Suprapubic skin (tissue), 3 donors: Measurements from ENCODE around the gene MMP24.

ENCODE experiments used
- POLR2A ChIP-seq, 2 donors: fragments of 450-650 bp; IDR thresholded peaks; one replicate each; pipeline ENCODE4 v1.6.1; 2017; ENCODE audit warnings: antibody characterized with exemption in 2 of 2, mild to moderate bottlenecking in 2 of 2, moderate library complexity in 2 of 2
- TF ChIP-seq, protein P1 (sequence below), 2 donors: fragments of 200-600 bp in 1 of 2; fragments of 450-650 bp in 1 of 2; sonication (generic) in 1 of 2; IDR thresholded peaks; one replicate each; pipeline ENCODE4 v1.5.1; 2016 to 2019; ENCODE audit warnings: antibody characterized with exemption in 2 of 2, mild to moderate bottlenecking in 1 of 2, moderate library complexity in 1 of 2

GRCh38 chr20:35277127-35277526 is 50.6 kb downstream of the MMP24 start:
- TF ChIP-seq, protein P1, sequence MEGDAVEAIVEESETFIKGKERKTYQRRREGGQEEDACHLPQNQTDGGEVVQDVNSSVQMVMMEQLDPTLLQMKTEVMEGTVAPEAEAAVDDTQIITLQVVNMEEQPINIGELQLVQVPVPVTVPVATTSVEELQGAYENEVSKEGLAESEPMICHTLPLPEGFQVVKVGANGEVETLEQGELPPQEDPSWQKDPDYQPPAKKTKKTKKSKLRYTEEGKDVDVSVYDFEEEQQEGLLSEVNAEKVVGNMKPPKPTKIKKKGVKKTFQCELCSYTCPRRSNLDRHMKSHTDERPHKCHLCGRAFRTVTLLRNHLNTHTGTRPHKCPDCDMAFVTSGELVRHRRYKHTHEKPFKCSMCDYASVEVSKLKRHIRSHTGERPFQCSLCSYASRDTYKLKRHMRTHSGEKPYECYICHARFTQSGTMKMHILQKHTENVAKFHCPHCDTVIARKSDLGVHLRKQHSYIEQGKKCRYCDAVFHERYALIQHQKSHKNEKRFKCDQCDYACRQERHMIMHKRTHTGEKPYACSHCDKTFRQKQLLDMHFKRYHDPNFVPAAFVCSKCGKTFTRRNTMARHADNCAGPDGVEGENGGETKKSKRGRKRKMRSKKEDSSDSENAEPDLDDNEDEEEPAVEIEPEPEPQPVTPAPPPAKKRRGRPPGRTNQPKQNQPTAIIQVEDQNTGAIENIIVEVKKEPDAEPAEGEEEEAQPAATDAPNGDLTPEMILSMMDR (IDR thresholded peaks at IDR 0.05), result no peak
- no peak for TF ChIP-seq POLR2A (IDR thresholded peaks at IDR 0.05)
